Measurements from ENCODE around the gene WDFY3. TPM values are rescaled to one million over a fixed set of nuclear protein-coding genes. Genes with fewer than 3 reads are reported as not detected.

Gene WDFY3
- total RNA-seq, 1 donor from 2014 or later = 89.5 TPM

- no peaks in the 10 kb centered on the region for H4K20me1 ChIP-seq (ENCODE audit: insufficient read depth, low read length)
- no peak overlapping the region for H3K4me2 ChIP-seq (ENCODE audit: low read length)
- no peak overlapping the region for H2AFZ ChIP-seq (ENCODE audit: low read depth, low read length)
- TF ChIP-seq, protein P1, sequence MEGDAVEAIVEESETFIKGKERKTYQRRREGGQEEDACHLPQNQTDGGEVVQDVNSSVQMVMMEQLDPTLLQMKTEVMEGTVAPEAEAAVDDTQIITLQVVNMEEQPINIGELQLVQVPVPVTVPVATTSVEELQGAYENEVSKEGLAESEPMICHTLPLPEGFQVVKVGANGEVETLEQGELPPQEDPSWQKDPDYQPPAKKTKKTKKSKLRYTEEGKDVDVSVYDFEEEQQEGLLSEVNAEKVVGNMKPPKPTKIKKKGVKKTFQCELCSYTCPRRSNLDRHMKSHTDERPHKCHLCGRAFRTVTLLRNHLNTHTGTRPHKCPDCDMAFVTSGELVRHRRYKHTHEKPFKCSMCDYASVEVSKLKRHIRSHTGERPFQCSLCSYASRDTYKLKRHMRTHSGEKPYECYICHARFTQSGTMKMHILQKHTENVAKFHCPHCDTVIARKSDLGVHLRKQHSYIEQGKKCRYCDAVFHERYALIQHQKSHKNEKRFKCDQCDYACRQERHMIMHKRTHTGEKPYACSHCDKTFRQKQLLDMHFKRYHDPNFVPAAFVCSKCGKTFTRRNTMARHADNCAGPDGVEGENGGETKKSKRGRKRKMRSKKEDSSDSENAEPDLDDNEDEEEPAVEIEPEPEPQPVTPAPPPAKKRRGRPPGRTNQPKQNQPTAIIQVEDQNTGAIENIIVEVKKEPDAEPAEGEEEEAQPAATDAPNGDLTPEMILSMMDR (IDR thresholded peaks at IDR 0.05; ENCODE audit: insufficient read depth, low read depth, low read length) = no peak
- no peak for TF ChIP-seq EZH2 (IDR thresholded peaks at IDR 0.05; ENCODE audit: insufficient read depth, low read length)
- no peaks in the 10 kb centered on the region for H3K79me2 ChIP-seq (ENCODE audit: insufficient read depth, low read length)
- H3K9me3 ChIP-seq (ENCODE audit: insufficient read depth, low read depth, low read length) = no peaks in the 10 kb centered on the region
- DNase-seq (ENCODE audit: low read depth) (no peak), FAIRE-seq (no peak)
- H3K4me3 ChIP-seq (ENCODE audit: insufficient read depth, low read depth, low read length) = no peak overlapping the region
- Mint-ChIP-seq H3K27me3 (ENCODE audit: low read depth, unreplicated experiment) (no peaks in the 10 kb centered on the region), H3K27ac (ENCODE audit: unreplicated experiment) (no peak overlapping the region), H3K4me1 (ENCODE audit: low read depth, unreplicated experiment) (peaks cover 2% of the 10 kb centered on the region), H3K36me3 (ENCODE audit: low read depth, unreplicated experiment) (peaks cover 29% of the 10 kb centered on the region), H3K9me3 (ENCODE audit: unreplicated experiment) (no peaks in the 10 kb centered on the region), H3K4me3 (ENCODE audit: unreplicated experiment) (no peak overlapping the region)
- H3K27ac ChIP-seq (ENCODE audit: low read depth, low read length) = no peak overlapping the region
- peaks cover 50% of the 10 kb centered on the region for H3K36me3 ChIP-seq (ENCODE audit: insufficient read depth, low read length)
- H3K4me1 ChIP-seq (ENCODE audit: insufficient read depth, low read length) = no peaks in the 10 kb centered on the region
- no peak overlapping the region for H3K9ac ChIP-seq (ENCODE audit: low read length)
- no peaks in the 10 kb centered on the region for H3K27me3 ChIP-seq (ENCODE audit: insufficient read depth, low read length)
Observed at GRCh38 chr4:84706286-84706685, 260.2 kb downstream of the WDFY3 start.

DNA sequence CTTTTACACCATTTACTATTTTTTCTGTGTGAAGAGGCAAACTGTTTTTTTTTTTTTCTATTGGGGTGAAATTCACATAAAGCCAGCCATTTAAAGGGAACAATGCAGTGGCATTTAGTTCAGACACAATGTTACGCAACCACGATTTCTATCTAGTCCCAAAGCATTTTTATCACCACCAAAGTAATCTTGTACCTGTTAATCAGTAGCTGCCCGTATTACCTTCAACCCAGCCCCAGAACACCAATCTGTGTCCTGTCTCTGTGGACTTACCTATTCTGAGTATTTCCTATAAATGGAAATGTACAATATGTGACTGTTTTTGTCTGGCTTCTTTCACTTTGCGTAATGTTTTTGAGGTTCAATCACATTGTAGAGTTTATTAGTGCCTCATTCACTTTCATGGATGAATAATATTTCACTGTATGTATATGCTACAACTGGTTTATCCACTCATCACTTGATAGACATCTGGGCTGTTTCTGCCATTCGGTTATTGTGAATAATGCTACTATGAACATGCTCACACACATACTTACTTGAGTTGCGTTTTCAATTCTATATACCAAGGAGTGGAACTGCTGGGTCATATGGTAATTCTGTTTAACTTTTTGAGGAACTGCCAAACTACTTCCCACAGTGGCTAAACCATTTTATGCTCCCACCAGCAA lies 267.4 kb downstream of the WDFY3 start:
- Histone ChIP-seq H3K27me3 (ENCODE audit: insufficient read depth, low read length) (no peaks in the 10 kb centered on the region), H4K20me1 (ENCODE audit: insufficient read depth, low read length) (no peaks in the 10 kb centered on the region), H3K27ac (ENCODE audit: low read depth, low read length) (no peak overlapping the region), H3K9ac (ENCODE audit: low read length) (no peak overlapping the region), H3K36me3 (ENCODE audit: insufficient read depth, low read length) (peaks cover 40% of the 10 kb centered on the region), H3K79me2 (ENCODE audit: insufficient read depth, low read length) (no peaks in the 10 kb centered on the region), H2AFZ (ENCODE audit: low read depth, low read length) (no peak overlapping the region), H3K4me1 (ENCODE audit: insufficient read depth, low read length) (no peaks in the 10 kb centered on the region), H3K4me3 (ENCODE audit: insufficient read depth, low read depth, low read length) (no peak overlapping the region), H3K4me2 (ENCODE audit: low read length) (no peak overlapping the region), H3K9me3 (ENCODE audit: insufficient read depth, low read depth, low read length) (no peaks in the 10 kb centered on the region)
- no peaks in the 10 kb centered on the region for H3K9me3 Mint-ChIP-seq (ENCODE audit: unreplicated experiment)
- H3K4me1 Mint-ChIP-seq (ENCODE audit: low read depth, unreplicated experiment) = peaks cover 3% of the 10 kb centered on the region
- peak; percentile 64 for FAIRE-seq
- H3K27ac Mint-ChIP-seq (ENCODE audit: unreplicated experiment) = no peak overlapping the region
- peaks cover 23% of the 10 kb centered on the region for H3K36me3 Mint-ChIP-seq (ENCODE audit: low read depth, unreplicated experiment)
- TF ChIP-seq, protein P1 (IDR thresholded peaks at IDR 0.05; ENCODE audit: insufficient read depth, low read depth, low read length) = no peak
- no peak for TF ChIP-seq EZH2 (IDR thresholded peaks at IDR 0.05; ENCODE audit: insufficient read depth, low read length)
- no peaks in the 10 kb centered on the region for H3K27me3 Mint-ChIP-seq (ENCODE audit: low read depth, unreplicated experiment)
- H3K4me3 Mint-ChIP-seq (ENCODE audit: unreplicated experiment) = no peak overlapping the region
- DNase-seq (ENCODE audit: low read depth) = no peak

- Histone ChIP-seq H3K9me3 (ENCODE audit: insufficient read depth, low read depth, low read length) (no peaks in the 10 kb centered on the region), H3K27me3 (ENCODE audit: insufficient read depth, low read length) (no peaks in the 10 kb centered on the region), H2AFZ (ENCODE audit: low read depth, low read length) (no peak overlapping the region), H3K79me2 (ENCODE audit: insufficient read depth, low read length) (no peaks in the 10 kb centered on the region), H3K9ac (ENCODE audit: low read length) (no peak overlapping the region), H3K36me3 (ENCODE audit: insufficient read depth, low read length) (peaks cover 36% of the 10 kb centered on the region), H3K4me3 (ENCODE audit: insufficient read depth, low read depth, low read length) (no peak overlapping the region), H4K20me1 (ENCODE audit: insufficient read depth, low read length) (no peaks in the 10 kb centered on the region), H3K27ac (ENCODE audit: low read depth, low read length) (no peak overlapping the region), H3K4me1 (ENCODE audit: insufficient read depth, low read length) (no peaks in the 10 kb centered on the region), H3K4me2 (ENCODE audit: low read length) (no peak overlapping the region)
- no peaks in the 10 kb centered on the region for H3K27me3 Mint-ChIP-seq (ENCODE audit: low read depth, unreplicated experiment)
- DNase-seq (ENCODE audit: low read depth) (no peak), FAIRE-seq (no peak)
- peaks cover 19% of the 10 kb centered on the region for H3K36me3 Mint-ChIP-seq (ENCODE audit: low read depth, unreplicated experiment)
- H3K27ac Mint-ChIP-seq (ENCODE audit: unreplicated experiment) = no peak overlapping the region
- H3K4me3 Mint-ChIP-seq (ENCODE audit: unreplicated experiment) = no peak overlapping the region
- TF ChIP-seq, protein P1 (IDR thresholded peaks at IDR 0.05; ENCODE audit: insufficient read depth, low read depth, low read length) = no peak
- no peak for TF ChIP-seq EZH2 (IDR thresholded peaks at IDR 0.05; ENCODE audit: insufficient read depth, low read length)
- H3K9me3 Mint-ChIP-seq (ENCODE audit: unreplicated experiment) = no peaks in the 10 kb centered on the region
- H3K4me1 Mint-ChIP-seq (ENCODE audit: low read depth, unreplicated experiment) = peaks cover 3% of the 10 kb centered on the region
Observed at GRCh38 chr4:84697615-84698201, 268.8 kb downstream of the WDFY3 start.
